Central memory CD4-positive, alpha-beta T cell (primary cell): ENCODE measurements around the gene C12orf57.

Source experiments
- DNase-seq: peaks from one replicate; pipeline ENCODE4 v3.0.0; 2022

C12orf57 gene

GRCh38 chr12:6954316-6955107, 10.7 kb downstream of the C12orf57 start:
- DNase-seq: no peak

DNA sequence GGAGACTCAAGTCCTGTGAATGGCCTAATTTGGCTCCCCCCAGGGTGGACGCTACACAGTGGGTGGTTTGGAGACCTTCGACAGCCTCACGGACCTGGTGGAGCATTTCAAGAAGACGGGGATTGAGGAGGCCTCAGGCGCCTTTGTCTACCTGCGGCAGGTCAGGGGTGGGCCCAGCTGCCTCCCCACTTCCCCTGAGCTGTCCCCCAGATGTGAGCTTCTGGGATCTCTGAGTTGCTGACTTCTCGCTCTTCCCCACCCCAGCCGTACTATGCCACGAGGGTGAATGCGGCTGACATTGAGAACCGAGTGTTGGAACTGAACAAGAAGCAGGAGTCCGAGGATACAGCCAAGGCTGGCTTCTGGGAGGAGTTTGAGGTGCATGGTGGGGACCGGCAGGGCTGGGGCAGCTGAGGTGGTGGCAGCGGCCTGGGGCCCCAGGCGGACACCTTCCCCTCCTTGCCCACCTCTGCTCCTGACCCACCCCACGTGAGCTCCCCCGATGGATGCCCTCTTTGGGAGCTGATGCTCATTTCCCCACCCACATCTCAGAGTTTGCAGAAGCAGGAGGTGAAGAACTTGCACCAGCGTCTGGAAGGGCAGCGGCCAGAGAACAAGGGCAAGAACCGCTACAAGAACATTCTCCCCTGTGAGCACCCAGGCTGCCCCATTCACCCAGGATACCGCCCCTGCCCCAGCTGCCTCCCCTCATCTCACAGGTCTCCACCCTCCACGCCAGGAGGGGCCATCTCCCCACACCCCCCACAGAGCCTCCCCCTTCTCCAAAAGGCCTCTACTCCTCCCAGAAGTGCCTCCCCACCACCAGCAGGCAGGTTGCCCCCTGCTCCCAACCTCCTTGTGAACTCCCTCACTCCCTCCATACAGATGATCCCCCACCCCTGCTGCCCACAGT, 11.5 kb downstream of the C12orf57 start:
- DNase-seq: no peak

GRCh38 chr12:6956021-6956727, 12.4 kb downstream of the C12orf57 start:
- DNase-seq: no peak

GRCh38 chr12:6957151-6957701, 13.4 kb downstream of the C12orf57 start:
- no peak for DNase-seq

- no peak for DNase-seq
Observed at GRCh38 chr12:6957741-6958608, 14.2 kb downstream of the C12orf57 start.

GRCh38 chr12:6958609-6959057, 14.8 kb downstream of the C12orf57 start:
- no peak for DNase-seq

GRCh38 chr12:6959058-6959804, 15.4 kb downstream of the C12orf57 start:
- DNase-seq: peak; percentile 88

GRCh38 chr12:6959805-6960592, 16.2 kb downstream of the C12orf57 start:
- DNase-seq: no peak

DNA sequence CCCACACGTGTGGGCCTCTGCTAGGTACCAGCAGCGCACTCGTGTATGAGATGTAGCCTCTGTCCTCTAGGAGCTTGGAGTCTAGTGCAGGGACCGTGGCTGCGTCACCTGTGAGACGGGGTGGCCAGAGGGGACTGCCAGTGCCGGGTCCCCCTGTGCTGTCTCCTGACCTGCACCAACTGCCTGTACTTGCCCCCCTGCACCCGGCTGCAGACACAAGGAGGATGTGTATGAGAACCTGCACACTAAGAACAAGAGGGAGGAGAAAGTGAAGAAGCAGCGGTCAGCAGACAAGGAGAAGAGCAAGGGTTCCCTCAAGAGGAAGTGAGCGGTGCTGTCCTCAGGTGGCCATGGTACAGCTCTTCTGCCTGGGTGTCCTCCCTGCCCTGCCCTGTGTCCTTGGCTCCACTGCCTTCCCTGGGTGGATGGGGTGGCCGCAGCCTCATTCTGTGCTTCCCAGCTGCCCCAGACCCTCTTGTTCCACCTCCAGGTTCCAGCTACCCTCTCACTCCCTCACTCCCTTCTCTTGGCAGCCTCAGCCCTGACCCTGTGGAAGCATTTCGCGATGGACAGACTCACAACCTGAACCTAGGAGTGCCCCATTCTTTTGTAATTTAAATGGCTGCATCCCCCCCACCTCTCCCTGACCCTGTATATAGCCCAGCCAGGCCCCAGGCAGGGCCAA, 16.9 kb downstream of the C12orf57 start:
- no peak for DNase-seq

- peak; percentile 89 for DNase-seq
Observed at GRCh38 chr12:6961278-6961694, 17.5 kb downstream of the C12orf57 start.

DNA sequence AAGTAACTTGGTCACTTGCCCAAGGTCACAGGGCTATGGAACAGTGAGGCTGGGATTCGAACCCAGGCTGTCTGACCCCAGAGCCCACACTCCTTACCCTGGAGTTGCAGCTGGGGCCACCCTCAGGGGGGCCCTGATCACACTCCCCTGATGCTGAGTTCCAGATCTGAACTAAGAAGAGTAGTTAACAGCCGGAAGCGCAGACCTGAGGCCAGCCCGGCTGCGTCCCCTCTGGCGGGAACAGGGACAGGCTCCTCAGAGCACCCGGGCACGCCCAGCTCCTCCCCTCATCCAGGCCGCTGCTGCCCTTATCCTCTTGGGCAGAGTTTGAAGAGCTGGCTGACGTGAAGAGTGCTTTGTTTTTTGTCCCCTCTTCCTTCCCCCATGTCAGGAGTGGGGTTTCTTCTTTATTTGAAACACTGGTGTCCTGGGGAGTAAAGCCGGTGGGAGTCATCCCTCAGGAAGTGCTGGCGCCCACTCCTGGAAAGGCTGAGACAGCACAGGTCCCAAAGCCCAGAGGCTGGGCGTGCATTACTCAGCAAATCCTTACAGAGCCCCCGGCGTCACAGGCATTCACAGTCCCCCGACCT, 18.0 kb downstream of the C12orf57 start:
- no peak for DNase-seq

DNA sequence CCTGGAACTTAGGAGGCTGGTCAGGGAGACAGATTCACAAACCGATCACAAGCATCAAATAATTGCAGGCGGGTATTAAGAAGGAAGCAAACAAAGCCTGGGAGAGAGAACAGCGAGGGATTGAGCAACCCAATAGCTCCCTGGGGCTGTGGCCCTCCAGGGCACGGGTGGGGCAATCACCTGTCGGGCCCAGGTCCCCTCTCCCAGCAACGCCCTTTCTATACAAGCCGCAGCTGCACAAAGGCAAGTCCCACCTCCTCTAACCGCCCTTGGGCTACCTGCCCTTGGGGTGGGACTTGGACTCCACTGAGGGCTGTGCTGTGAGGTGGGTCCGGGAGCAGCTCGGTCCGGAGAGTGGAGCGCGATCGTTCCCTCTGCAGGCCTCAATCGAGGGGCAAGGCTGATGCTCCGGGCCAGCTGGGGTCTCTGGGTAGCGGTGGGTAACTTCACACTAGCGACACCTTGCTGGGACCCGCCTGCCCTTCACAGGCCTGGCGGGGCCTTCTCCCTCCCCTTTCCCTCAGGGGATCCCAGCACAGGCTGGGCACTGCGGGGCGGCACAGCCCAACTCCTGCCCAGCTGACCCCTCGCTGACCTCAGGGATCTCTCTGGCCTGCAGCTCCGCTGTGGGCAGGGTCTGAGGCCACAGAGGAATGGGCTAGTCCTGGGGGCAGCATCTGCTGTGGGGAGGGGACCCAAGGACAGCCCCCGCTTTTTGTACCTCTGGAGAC, 18.6 kb downstream of the C12orf57 start:
- DNase-seq: no peak

DNA sequence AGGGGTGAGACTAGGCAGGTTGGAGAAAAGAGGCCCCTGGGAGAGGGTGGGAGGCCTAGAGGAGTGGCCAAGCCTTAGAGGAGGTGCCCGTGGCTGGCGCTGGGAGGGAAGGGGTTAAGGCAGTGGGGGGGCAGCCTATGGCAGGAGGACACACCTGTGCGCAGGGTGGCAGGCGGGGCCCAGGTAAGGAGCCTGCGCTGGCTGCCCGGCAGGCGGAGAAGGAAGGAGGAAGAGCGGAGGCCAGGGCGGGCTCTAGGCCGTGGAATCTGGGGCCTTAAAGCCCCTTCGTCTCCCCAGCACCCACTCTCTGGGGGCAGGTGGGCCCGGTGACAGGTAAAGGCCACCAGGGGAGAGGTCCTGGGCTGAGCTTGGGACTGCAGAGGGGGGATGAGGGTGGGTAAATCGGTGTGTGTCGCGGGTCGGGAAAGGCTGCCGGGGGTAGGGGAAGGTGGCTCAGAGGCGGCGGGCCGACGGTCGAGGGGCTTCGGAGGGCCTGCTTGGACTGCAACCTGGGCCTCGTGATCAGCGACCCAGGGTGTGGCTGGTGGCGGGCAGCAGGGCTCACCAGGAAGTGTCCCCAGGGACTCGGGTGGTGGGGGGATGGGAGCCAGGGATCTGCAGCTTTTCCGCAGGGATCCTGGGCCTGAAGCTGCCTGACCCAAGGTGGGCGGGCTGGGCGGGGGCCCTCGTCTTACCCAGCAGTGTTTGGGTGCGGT, 19.4 kb downstream of the C12orf57 start:
- no peak for DNase-seq

GRCh38 chr12:6963791-6964413, 20.1 kb downstream of the C12orf57 start:
- no peak for DNase-seq

DNA sequence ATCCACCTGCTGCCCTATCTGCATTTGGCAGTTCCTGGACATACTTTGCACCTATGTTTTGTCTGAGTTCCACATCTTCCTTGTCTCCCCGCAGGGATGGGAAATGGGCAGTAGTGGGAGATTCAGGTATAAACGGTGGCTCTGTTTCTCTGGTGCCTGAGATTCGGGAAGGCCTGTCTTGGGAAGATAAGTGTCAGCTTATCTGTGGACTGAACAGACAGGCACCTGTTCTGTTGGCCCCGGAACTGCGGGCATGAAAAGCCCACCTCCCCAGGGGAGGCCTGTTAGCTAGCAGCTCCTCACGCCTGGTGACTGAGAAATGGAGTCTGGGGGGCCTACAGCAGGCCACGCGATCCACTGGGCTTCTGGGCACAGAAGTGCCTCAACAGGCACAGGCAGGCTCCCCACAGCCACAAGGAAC, 20.8 kb downstream of the C12orf57 start:
- DNase-seq: no peak

- DNase-seq: peak; percentile 83
Observed at GRCh38 chr12:6965026-6965661, 21.3 kb downstream of the C12orf57 start.

DNA sequence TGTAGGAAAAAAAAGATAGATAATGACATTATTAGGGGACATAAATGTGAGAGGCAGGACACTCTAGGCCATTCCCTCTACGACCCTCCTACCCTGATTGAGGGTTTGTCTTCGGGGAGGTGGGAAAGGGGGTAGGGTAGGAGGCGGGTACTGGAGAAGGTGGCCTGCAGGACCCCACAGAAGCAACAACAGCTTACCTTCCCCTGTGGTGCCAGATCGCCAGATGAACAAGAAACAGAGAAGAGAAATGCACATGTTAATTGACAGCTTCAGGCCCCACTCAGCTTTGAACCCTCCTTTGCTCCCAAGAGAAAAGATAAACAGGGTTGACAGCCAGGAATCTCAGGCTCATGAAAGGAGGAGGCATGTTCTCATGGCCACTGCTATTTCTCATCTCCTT, 21.9 kb downstream of the C12orf57 start:
- DNase-seq: no peak
